Limb (tissue), 2 donors: ENCODE results near the gene SLC47A2.

Source experiments
- DNase-seq, 2 donors: peaks; one replicate each; pipeline ENCODE4 v3.0.0-alpha.2; 2016; ENCODE audit errors: extremely low spot score in 2 of 2

The SLC47A2 gene

DNA sequence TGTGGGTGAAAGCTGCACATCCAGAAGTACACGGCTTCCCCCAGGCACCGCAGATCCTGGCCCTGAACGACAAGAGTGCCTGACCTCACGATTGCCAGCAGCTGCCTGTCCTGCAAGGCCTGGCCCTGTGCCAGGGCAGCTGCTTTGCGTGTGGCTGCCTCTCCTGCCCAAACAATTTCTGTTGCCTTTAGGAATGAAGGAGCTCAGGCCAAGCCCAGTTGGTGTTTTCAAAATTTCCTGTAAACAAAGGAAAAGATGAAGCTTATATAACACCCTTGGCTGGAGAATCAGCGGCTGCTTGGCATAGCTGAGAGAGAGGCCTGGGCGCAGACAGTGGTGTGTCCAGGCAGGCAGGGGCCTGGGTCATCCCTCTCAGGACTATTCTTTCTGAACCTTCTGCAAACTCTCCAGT lies 11.7 kb upstream of the SLC47A2 start:
- peak; percentile 75 to 78 for DNase-seq

DNA sequence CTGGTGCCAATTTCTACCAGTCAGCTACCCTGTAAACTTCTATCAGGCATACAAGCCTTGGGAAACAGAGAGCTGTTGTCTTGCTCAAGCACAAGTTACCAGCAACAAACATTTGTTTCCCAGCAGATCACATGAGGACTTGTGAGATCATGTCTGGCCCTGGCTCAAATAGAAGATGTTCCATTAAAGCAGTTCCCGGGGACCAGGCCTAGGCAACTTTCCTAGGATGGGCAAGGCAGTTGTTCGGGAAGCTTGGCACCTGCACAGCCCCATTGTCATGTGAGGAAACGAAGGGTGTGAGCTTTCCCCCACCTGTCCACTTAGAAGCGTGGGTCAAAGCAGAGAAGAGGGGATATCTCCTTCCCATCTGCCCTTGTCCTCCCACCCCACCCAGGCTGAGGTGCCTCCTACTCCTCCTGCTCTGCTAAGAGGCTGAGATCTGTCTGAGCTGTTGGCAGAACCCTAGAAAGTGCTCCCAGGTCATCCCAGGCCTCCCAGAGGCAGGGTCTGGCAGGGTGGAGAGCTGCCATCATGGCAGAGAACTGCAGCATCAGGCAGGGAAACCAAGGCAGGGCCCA lies 11.2 kb upstream of the SLC47A2 start:
- peak in 1 of 2 donors; percentile 71 for DNase-seq

DNA sequence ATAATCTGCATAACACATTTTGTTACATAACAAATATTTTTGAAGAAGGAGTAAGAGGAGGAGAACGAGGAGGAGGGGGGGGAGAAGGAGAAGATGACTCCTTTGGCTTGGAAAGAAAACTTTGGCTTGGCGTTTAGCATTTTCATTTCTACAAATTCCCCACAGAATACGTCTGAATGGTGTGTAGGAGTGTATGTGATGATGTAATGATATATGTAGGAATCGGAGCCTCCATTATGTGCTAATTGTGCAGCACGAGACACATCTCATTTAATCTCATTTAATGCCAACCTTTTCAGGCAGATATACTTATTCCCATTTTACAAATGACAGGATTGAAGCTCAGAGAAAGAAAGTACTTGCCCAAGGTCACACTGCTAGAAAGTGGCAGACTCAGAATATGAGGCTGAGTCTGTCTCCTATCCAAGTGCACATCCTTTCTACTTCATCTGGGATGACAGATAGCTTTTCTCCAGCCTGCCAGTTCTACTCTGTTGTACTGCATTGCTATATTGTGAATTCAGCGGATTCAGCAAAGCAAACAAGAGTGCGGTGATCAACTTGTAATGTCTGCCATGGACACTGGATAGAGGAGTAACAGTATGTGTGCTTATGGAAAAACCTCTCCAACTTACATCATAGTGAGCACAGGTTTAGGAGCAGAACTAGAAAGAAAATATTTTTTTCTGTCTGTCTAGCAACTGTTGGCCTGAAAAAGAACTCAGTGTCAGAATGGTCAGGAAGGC lies 10.4 kb upstream of the SLC47A2 start:
- DNase-seq: no peak

GRCh38 chr17:19725486-19725885 lies 9.1 kb upstream of the SLC47A2 start:
- DNase-seq: no peak

DNA sequence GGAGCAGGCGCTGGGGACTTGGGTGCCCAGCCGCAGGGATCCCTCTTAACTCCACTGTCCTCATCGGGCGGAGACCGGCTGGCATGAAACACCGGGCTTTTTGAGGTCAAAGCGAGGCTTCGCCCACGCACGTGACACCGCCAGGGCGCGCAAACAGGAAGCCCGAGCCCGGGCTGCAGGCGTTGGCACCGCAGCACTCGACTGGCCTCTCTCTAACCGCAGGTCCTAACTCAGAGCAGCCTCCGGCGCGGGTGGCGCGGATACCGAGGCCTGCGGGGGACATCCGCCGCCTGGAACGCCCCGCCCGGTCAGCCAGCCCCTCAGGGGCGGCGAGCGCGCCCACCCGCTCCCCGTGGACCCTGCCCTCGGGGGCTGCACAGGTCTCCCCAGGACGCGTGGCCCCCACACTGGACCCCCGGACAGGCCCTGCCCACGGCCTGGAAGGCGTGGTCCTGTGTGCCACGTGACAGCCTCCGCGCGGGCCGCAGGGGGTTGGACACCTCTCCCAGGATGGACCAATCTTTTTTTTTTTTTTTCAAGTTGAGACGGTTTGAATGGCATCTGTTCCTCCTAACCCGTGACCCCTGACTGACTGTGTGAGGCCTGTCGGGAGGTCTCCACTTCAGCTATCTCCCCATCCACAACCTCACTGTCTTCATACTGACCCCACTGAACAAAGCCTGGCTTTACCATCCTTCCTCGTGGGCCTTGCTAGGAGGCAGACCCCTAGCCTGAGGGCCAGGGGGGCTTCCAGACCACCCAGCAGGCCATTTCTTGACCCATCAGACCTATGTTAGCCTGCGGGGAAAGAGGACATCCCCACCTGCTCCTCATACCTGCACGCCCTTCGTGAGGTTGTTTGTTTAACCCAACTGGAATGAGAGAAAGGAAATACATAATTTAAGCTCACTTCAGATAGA lies 8.4 kb upstream of the SLC47A2 start:
- no peak for DNase-seq

DNA sequence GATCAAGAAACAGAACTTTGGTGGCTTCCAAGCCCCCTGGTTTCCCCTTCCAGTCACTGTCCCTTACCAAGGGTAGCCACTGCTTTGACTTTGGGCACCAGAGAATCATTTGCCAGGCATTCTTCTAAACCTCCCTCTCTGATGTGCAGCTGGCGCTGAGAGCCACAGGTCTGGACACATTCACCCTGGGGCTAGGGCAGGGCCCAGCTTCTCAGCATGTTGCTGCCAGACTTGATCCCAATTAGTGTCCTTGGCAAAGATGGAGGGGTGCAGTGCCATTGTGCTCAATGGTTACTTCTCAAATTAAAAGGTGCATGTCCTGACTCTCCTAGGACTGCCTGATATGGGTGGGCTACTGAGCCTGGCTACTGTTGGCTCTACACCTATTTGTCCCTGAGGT lies 7.6 kb upstream of the SLC47A2 start:
- DNase-seq: no peak

- DNase-seq: no peak
Observed at GRCh38 chr17:19720631-19721426, 4.4 kb upstream of the SLC47A2 start.

DNA sequence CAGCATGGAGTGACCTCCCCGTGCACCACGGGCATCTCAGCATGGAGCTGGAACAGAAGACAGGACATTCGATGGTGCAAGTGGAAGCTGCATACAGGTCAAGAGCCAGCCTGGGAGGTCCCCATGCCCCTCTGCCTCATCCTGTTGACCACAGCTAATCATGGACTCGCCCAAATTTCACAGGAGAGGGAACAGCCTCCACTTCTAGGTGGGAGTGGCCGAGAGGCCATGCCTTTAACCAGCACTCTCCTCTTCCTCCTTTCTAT lies 3.8 kb upstream of the SLC47A2 start:
- DNase-seq: no peak

GRCh38 chr17:19719355-19720209 lies 3.2 kb upstream of the SLC47A2 start:
- DNase-seq: no peak

- DNase-seq: no peak
Observed at GRCh38 chr17:19718613-19719354, 2.4 kb upstream of the SLC47A2 start.

DNA sequence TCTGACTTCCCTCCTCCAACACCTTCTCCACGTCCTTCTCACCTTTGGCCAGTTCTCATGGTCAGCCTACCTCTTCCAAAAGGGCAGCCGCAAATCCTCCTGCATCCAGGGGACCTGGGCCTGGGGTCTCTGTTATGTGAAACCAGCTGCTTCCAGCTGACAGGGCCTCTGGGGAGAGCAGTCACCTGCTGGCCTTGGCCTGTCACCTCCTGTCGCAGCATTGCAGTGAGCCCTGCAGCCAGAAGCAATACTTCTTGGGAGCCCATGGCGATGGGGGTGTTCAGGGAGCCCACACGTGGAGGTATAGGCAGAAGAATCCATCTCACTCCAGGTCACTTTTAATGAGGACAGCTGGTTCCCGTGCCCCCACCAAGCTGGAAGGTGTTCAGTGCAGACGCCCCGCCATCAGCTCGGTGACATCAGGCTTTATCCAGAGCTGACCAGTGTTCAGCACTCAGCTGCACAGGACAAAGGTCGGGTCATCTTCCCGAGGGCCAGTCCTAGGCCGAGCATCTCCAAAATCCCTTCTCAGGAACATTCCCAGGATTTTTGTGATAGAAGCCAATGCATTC lies 1.7 kb upstream of the SLC47A2 start:
- no peak for DNase-seq

GRCh38 chr17:19717411-19717908 lies 1.1 kb upstream of the SLC47A2 start:
- no peak for DNase-seq

DNA sequence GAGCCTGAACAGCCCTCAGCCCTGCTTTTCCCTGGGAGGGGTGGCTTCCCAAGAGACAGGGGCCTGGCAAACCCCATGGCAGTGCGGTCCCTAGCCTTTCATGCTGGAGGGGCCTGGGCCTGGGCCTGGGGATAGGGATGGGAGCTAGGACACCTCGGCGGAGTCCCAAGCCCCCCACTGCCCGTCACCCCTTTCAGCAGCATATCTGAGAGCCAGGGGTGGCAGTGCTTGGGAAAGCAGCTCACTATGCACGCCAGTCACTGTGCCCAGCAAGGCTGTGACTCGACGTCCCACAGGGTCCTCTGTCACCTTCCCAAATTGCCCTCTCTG lies 612 bp upstream of the SLC47A2 start:
- DNase-seq: no peak

DNA sequence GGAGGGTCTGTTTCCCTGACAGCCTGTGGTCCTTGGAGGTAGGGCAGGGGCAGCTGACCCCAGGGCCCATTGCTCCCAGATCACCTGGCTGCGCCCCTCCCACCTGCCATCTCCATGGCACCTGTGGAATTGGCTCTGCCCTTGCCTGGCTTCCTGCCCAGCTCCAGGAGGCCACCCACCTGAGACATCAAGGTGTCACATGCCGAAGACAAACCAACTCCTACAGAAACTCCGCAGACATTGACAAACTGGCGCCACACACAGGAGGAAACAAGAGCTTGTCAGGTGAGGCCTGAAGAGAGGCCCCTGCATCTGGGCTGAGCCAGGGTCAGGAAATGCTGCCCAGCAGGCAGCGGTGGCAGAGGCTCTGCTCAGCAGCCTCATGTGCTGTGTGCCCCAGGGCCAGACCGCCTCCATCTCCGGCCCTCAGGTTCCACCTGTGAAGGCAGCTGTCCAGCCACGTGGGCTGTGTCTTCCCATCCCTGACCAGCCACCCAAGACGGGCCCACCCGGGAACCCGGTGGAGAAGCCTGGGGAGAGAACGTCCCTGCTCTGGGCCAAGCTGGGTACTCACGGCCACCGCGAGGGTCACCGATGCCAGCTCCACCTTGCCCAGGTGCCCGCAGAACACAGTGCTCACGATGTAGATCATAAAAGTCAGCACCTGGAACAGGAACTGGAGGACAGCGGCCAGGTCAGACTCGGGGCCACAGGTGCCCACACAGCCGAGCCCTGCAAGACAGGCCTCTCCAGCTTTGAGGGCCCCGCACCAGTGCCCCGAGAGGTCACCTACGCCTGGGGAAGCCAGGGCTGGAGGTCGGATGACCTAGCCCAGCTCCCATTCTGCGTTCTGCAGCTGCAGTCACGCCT lies 1.6 kb downstream of the SLC47A2 start:
- DNase-seq: no peak

DNA sequence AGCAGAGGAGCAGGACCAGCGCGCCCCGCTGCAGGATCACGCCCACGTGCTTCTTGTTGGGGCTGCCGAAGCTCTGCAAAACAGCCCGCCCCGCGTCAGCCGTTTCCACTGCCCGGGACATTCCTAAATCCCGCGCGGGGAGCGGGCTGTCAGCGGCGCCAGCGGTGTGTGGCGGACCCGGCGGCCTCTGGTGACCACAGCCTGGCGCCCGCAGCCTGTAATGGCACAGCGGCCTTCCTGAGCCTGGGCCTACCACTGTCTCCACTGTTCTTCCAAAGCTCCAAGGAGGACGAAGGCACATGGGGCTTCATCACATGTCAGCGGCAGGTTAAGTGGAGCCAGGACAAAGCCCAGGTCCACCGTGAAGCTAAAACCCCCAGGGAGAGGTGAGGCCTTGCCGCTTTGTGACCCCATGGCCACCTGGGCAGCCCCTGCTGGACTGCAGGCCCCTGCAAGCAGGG lies 2.5 kb downstream of the SLC47A2 start:
- no peak for DNase-seq

DNA sequence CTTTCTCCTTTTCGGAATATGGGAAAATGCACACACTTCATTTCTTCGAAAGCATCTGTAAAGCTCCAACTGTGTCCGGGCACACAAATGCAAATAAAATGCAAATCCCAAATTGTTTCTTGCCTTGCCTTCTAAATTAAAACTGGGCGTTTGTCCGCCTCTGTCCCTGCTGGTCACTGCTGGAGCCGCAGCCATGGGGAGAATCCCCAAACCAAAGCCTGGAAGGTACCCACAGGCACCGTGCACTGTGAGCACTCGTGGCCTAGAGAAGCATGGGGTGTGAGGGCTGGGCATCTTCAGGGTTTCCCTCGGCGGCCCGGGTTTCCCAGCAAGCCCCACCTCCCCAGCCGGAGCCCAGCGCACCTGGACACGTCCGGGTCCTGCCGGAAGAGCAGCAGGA lies 2.9 kb downstream of the SLC47A2 start:
- no peak for DNase-seq

DNA sequence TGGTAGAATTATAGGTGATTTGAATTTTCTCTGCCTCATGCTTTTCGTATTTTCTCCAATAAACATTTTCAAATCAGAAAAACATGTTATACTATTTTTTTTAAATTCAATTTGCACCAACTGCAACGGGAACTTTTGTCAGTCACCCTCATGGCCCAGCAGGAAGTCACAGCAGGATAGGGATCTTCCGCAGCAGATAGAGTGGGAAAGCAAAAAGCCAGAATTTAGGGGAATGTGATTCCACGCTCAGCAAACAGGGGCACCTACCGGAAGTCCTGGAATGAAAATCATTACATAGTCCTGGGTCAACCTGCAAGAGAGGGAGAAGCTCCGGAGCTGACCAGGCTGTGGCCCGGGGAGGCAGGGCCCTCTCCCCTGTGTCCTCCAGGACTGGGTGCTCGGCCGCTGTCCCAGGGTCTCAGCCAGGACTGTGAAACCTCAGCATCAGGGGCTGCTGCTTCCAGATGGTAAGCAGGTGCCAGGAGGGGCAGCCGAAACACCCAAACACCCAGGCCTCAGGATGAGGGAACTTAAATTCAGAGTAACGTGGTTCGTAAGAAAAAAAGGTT lies 3.9 kb downstream of the SLC47A2 start:
- DNase-seq: no peak

DNA sequence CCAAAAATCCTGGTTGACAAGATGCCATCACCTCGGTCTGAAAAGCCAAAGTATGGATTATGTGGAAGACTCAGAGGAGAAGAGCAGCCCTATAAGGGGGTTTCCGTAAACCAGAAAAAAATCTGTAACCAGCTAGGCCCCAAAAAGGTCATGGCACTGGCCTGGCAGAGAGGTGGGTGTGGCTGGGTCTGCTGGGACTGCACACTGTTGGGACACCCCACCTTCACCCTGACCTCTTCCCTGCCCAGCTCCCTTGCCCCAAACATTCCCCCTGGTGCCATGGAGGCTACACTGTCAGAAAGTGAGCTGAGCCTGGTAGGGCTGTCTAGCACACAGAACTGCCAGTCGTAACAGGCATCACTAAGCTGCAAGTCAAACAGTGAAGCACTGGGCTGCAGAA lies 6.5 kb downstream of the SLC47A2 start:
- DNase-seq: no peak
